ENCODE data around the gene SULT1A3. TPM values are rescaled to one million over a fixed set of nuclear protein-coding genes. Genes with fewer than 3 reads are reported as not detected.
A peak's percentile ranks its signal among the peaks of the same experiment; 100 is the strongest.
"Not testable (repeated sequence)": the region's sequence is repeated elsewhere in the genome, so short reads cannot be mapped to it uniquely, and the experiment has no call there.

The SULT1A3 gene
- total RNA-seq, 3 donors from 2014 or later: 6.8 to 7.6 (median 7.0) TPM

DNA sequence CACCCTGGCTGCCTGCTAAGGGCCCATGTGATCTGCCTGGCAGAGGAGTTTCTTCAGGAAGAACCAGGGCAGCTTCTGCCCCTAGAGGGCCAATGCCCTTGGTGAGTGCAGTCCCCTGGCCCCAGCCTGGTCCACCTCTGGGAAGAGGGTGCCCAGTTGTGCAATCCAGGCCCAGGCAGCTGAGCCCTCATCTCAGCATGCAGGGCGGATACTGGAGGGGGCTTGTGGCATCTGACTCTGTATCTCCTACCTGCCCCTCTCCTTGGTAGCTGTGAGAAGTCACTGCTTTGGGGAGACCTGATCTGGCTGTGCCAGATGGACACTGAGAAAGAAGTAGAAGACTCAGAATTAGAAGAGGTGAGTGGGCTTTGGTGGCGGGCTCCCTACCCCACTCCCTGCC, 2.1 kb upstream of the SULT1A3 start:
- not testable (repeated sequence) for H3K4me3 Mint-ChIP-seq; H3K27me3 Mint-ChIP-seq (ENCODE audit: low read depth); H3K4me1 Mint-ChIP-seq (ENCODE audit: low read depth); ATAC-seq; H3K9me3 Mint-ChIP-seq; H3K36me3 Mint-ChIP-seq (ENCODE audit: insufficient read depth); DNase-seq

DNA sequence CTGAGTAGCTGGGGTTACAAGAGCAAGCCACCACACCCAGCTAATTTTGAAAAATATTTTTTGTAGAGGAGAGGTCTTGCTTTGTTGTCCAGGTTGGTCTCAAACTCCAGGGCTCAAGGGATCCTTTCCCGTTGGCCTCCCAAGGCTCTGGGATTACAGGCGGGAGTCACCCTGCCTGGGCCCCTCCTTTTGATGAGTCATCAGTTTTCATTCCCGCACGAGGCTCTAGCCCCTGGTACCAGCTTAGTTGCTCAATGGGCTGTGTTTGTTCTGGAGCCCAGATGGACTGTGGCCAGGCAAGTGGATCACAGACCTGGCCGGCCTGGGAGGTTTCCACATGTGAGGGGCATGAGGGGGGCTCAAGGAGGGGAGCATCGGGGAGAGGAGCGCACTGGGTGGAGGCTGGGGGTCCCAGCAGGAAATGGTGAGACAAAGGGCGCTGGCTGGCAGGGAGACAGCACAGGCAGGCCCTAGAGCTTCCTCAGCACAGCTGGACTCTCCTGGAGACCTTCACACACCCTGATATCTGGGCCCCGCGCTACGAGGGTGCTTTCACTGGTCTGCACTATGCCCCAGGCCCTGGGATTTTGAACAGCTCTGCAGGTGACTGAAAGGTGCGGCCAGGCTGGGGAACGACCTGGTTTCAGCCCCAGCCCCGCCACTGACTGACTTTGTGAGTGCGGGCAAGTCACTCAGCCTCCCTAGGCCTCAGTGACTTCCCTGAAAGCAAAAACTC, 721 bp downstream of the SULT1A3 start:
- not testable (repeated sequence) for H3K4me3 Mint-ChIP-seq; H3K9me3 Mint-ChIP-seq; H3K4me1 Mint-ChIP-seq (ENCODE audit: low read depth); ATAC-seq; H3K27me3 Mint-ChIP-seq (ENCODE audit: low read depth); H3K36me3 Mint-ChIP-seq (ENCODE audit: insufficient read depth); DNase-seq

DNA sequence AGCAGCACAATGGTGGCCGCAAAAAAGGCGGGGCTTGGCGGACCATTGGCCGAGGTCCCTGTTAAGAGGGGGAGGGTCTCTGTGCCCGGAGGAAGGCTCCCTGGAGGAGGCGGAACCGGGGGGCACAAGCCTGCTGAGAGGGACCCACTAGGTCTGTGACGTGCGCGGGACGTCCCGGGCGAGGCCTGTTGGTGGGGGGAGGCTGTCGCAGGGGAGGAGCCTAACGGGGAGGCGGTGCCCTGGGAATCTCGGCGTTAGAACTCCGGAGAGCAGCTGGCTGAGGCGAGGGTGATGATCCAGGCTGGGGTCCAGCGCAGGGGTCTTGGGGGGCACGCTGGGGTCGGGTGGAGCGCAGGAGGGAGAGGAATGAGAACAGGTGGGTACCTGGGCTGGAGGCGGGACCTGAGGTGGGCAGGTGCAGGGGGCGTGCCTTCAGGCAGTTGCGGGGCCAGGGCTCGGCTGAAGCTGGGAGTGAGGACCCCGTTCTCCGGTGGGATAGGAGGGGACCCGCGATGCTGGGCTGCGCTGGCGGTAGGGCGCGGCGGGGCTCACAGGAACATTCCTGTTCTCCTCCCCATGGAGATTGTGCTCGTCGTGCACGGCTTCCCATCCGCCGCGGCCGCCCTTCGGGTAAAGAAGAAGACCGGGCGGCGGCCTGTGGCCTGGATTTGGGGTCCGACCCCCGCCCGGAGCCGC, 6.6 kb downstream of the SULT1A3 start:
- peak; percentile 67 to 71 for ATAC-seq
- H3K27me3 Mint-ChIP-seq (ENCODE audit: low read depth); H3K9me3 Mint-ChIP-seq; H3K4me1 Mint-ChIP-seq (ENCODE audit: low read depth); H3K36me3 Mint-ChIP-seq (ENCODE audit: insufficient read depth); H3K4me3 Mint-ChIP-seq: not testable (repeated sequence)
- peak; percentile 3 for DNase-seq

DNA sequence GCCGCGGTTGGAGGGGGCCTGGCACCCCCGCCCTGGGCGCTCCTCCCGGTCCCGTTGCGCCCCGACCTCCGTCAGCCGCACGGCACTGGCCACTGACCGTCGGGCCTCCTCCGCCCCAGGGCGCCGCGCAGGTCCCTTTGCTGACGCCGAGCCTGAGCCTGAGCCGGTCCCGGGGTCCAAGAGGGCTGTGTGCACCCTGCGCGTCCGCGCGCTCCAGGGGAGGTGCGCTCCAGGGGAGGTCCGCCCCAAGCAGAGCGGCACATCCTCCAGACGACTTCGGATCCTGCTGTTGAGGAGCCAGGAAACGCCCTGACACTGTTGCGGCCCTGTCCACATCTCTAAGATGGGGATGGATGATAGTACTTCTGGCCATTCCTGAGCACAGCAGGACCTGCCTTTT, 7.2 kb downstream of the SULT1A3 start:
- H3K9me3 Mint-ChIP-seq; DNase-seq; H3K4me3 Mint-ChIP-seq; H3K4me1 Mint-ChIP-seq (ENCODE audit: low read depth); H3K36me3 Mint-ChIP-seq (ENCODE audit: insufficient read depth); H3K27me3 Mint-ChIP-seq (ENCODE audit: low read depth): not testable (repeated sequence)
- ATAC-seq: peak; percentile 67 to 78

GRCh38 chr16:30207063-30207704, 8.1 kb downstream of the SULT1A3 start:
- H3K36me3 Mint-ChIP-seq (ENCODE audit: insufficient read depth); H3K4me3 Mint-ChIP-seq; H3K9me3 Mint-ChIP-seq; H3K27me3 Mint-ChIP-seq (ENCODE audit: low read depth); H3K4me1 Mint-ChIP-seq (ENCODE audit: low read depth); DNase-seq: not testable (repeated sequence)
- peak; percentile 29 to 36 for ATAC-seq

DNA sequence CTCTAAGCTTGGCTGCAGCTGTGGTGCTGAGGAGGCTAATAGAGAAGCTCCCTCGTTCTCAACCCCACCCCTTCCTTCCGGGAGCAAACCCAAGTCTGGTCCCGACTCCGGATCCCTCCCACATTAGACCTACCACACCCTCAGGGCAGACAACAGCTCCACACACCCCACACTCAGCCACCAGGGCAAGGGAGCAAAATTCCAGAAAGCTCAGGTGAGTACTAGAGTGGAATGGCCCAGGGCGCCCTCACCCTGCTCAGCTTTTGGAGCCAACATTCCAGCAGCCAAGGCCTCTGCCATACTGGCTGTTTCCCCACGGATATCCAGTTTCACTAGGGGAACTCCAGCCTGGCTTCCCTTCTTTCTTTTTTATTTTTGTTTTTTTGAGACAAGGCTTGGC, 10.0 kb downstream of the SULT1A3 start:
- H3K4me1 Mint-ChIP-seq (ENCODE audit: low read depth): not testable (repeated sequence)

DNA sequence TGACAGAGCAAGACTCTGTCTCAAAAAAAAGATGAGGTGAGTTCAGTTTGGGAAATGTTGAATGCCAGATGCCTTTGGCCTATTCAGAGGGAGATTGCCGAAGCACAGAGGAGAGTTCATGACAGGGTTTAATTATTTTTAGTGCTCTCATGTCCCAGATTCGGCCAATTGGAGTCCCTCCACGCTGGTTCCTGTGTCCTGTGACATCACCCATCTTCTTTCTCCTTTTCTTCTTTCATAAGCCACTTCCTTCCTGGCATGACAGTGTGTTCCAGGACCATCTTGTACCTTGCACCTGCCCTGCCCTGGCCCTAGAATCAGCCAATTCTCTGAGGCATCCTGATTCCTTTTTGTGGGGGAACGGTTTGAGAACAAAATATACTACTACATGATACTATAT, 12.4 kb downstream of the SULT1A3 start:
- not testable (repeated sequence) for H3K4me1 Mint-ChIP-seq (ENCODE audit: low read depth); H3K9me3 Mint-ChIP-seq; DNase-seq; H3K27me3 Mint-ChIP-seq (ENCODE audit: low read depth); H3K4me3 Mint-ChIP-seq; H3K36me3 Mint-ChIP-seq (ENCODE audit: insufficient read depth)
- peak; percentile 23 to 44 for ATAC-seq

More for the DNA sequence above, 10.0 kb downstream of the SULT1A3 start:
- H3K4me3 Mint-ChIP-seq; H3K9me3 Mint-ChIP-seq; H3K27me3 Mint-ChIP-seq (ENCODE audit: low read depth); H3K36me3 Mint-ChIP-seq (ENCODE audit: insufficient read depth): not testable (repeated sequence)
- peak in 1 of 2 donors; percentile 22 for ATAC-seq
- peak; percentile 9 for DNase-seq

DNA sequence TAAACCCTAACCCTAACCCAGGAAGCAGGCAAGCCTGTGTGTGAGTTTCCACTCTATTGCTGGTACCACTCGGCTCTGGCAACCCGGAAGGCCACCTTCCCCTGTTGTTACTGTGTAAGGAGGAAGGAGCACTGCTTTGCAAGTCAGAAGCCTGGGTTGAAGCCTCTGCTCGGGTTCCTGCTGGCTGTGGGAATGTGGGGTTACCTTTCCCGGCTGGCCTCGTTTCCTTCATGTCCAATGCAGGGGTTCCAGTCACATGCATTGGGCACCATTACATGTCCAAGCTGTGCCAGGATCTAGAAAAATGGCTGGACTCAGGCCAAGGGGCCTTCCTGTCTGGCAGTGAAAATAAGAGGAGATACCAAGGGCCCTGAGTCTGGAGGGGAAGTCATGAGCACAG, 18.0 kb downstream of the SULT1A3 start:
- H3K4me1 Mint-ChIP-seq (ENCODE audit: low read depth); H3K27me3 Mint-ChIP-seq (ENCODE audit: low read depth); H3K9me3 Mint-ChIP-seq; ATAC-seq; H3K4me3 Mint-ChIP-seq; H3K36me3 Mint-ChIP-seq (ENCODE audit: insufficient read depth): not testable (repeated sequence)
- peak; percentile 1 for DNase-seq

DNA sequence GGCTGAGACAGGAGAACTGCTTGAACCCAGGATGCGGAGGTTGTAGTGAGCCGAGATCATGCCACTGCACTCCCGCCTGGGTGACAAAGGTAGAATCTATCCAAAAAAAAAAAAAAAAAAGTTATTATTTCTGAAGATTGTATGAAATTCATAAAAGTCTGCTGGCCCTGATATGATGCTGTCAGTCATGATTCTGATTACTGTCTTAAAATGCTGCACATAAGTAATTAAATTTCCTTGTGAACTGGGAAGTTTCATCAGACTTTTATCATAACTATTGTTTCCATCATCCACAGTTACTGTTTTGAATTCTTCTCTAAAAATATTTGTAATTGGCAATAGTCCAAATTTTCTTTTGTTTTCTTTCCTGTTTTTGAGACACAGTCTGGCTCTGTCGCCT, 49.3 kb downstream of the SULT1A3 start, which contains the start of gene NPIPB13:
Gene NPIPB13 (minus strand): TSS at position 101 of the 400 bp plus-strand sequence. CDS start 2,906 bp downstream, outside the sequence.
- ATAC-seq; DNase-seq; H3K27me3 Mint-ChIP-seq (ENCODE audit: low read depth); H3K4me1 Mint-ChIP-seq (ENCODE audit: low read depth); H3K9me3 Mint-ChIP-seq; H3K36me3 Mint-ChIP-seq (ENCODE audit: insufficient read depth); H3K4me3 Mint-ChIP-seq: not testable (repeated sequence)

Other genes with a start within 250 kb of the SULT1A3 start
- gene TMEM219, start 237.2 kb upstream of the SULT1A3 start, total RNA-seq: 10 to 100 TPM; 19.3 to 30.8 (median 27.7) TPM
- gene TAOK2, start 225.4 kb upstream of the SULT1A3 start, total RNA-seq: 10 to 100 TPM; 34.9 to 37.9 (median 37.8) TPM
- gene HIRIP3, start 203.6 kb upstream of the SULT1A3 start, total RNA-seq: 10 to 100 TPM; 43.4 to 52.5 (median 50.7) TPM
- 100 to 1,000 TPM; 103 to 113 (median 112) TPM for gene INO80E, start 203.0 kb upstream of the SULT1A3 start, total RNA-seq
- gene DOC2A, start 188.2 kb upstream of the SULT1A3 start, total RNA-seq: 1 to 10 TPM in 2 of 3 donors, under 1 TPM in 1; 0.49 to 2.5 (median 1.1) TPM
- gene C16orf92, start 176.1 kb upstream of the SULT1A3 start, total RNA-seq: not detected
- under 1 TPM; 0.22 to 0.33 (median 0.32) TPM for gene TLCD3B, start 168.0 kb upstream of the SULT1A3 start, total RNA-seq
- gene ALDOA, start 133.5 kb upstream of the SULT1A3 start, total RNA-seq: 1,000 to 10,000 TPM; 2,101 to 2,362 (median 2,220) TPM
- gene PPP4C, start 123.3 kb upstream of the SULT1A3 start, total RNA-seq: 100 to 1,000 TPM; 147 to 164 (median 152) TPM
- gene TBX6, start 107.3 kb upstream of the SULT1A3 start, total RNA-seq: under 1 TPM; 0.33 to 0.87 (median 0.48) TPM
- 1 to 10 TPM; 4.4 to 7.2 (median 6.1) TPM for gene YPEL3, start 103.0 kb upstream of the SULT1A3 start, total RNA-seq
- 1 to 10 TPM in 2 of 3 donors, under 1 TPM in 1; 0.76 to 3.3 (median 2.7) TPM for gene GDPD3, start 85.7 kb upstream of the SULT1A3 start, total RNA-seq
- 10 to 100 TPM; 29.1 to 37.5 (median 32.6) TPM for gene MAPK3, start 76.0 kb upstream of the SULT1A3 start, total RNA-seq
- 100 to 1,000 TPM; 747 to 940 (median 832) TPM for gene CORO1A, start 15.7 kb upstream of the SULT1A3 start, total RNA-seq
- gene BOLA2B, start 5.6 kb upstream of the SULT1A3 start, total RNA-seq: 100 to 1,000 TPM; 468 to 531 (median 481) TPM
- 100 to 1,000 TPM in 1 of 3 donors, 10 to 100 TPM in 2; 84.5 to 110 (median 95.6) TPM for gene SLX1A, start 5.4 kb upstream of the SULT1A3 start, total RNA-seq
- 10 to 100 TPM in 1 of 3 donors, 1 to 10 TPM in 2; 8.2 to 10.2 (median 8.3) TPM for gene NPIPB13, start 49.2 kb downstream of the SULT1A3 start, total RNA-seq
- gene CD2BP2, start 156.1 kb downstream of the SULT1A3 start, total RNA-seq: 10 to 100 TPM; 95.2 to 97.2 (median 96.8) TPM
- 10 to 100 TPM; 48.2 to 52.5 (median 49.6) TPM for gene TBC1D10B, start 171.2 kb downstream of the SULT1A3 start, total RNA-seq
- gene MYL11, start 175.5 kb downstream of the SULT1A3 start, total RNA-seq: under 1 TPM in 1 of 3 donors, not detected in 2; 0.76 TPM
- 100 to 1,000 TPM; 133 to 164 (median 152) TPM for gene SEPTIN1, start 183.3 kb downstream of the SULT1A3 start, total RNA-seq
- gene ZNF48, start 196.2 kb downstream of the SULT1A3 start, total RNA-seq: 10 to 100 TPM; 18.0 to 19.2 (median 18.1) TPM
- 1 to 10 TPM; 7.1 to 9.8 (median 9.4) TPM for gene ZNF771, start 208.4 kb downstream of the SULT1A3 start, total RNA-seq
- gene DCTPP1, start 230.8 kb downstream of the SULT1A3 start, total RNA-seq: 100 to 1,000 TPM; 226 to 283 (median 250) TPM
- gene SEPHS2, start 246.6 kb downstream of the SULT1A3 start, total RNA-seq: 10 to 100 TPM; 64.5 to 69.1 (median 67.1) TPM

Measured in activated T-cell treated with anti-CD3 and anti-CD28 coated beads, Interleukin-2, amount 50 U/mL, for 4 hours (primary cell).